Measurements from ENCODE around the gene TUBD1.

- TF ChIP-seq ZFP3 (CRISPR knock-in tag; IDR thresholded peaks at IDR 0.05): no peak
- no peak; the same call in 1 of the 2 replicates for TF ChIP-seq ZNF565 (CRISPR knock-in tag; conservative IDR thresholded peaks at IDR 0.05; ENCODE audit: low read depth)
- TF ChIP-seq, protein P1, sequence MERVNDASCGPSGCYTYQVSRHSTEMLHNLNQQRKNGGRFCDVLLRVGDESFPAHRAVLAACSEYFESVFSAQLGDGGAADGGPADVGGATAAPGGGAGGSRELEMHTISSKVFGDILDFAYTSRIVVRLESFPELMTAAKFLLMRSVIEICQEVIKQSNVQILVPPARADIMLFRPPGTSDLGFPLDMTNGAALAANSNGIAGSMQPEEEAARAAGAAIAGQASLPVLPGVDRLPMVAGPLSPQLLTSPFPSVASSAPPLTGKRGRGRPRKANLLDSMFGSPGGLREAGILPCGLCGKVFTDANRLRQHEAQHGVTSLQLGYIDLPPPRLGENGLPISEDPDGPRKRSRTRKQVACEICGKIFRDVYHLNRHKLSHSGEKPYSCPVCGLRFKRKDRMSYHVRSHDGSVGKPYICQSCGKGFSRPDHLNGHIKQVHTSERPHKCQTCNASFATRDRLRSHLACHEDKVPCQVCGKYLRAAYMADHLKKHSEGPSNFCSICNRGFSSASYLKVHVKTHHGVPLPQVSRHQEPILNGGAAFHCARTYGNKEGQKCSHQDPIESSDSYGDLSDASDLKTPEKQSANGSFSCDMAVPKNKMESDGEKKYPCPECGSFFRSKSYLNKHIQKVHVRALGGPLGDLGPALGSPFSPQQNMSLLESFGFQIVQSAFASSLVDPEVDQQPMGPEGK (CRISPR knock-in tag; IDR thresholded peaks at IDR 0.05; ENCODE audit: borderline replicate concordance): no peak
- TF ChIP-seq ARNTL (CRISPR knock-in tag; IDR thresholded peaks at IDR 0.05; ENCODE audit: borderline replicate concordance, low read depth): no peak
- no peak for TF ChIP-seq PPARA (CRISPR knock-in tag; IDR thresholded peaks at IDR 0.05; ENCODE audit: borderline replicate concordance)
- TF ChIP-seq, protein P2, sequence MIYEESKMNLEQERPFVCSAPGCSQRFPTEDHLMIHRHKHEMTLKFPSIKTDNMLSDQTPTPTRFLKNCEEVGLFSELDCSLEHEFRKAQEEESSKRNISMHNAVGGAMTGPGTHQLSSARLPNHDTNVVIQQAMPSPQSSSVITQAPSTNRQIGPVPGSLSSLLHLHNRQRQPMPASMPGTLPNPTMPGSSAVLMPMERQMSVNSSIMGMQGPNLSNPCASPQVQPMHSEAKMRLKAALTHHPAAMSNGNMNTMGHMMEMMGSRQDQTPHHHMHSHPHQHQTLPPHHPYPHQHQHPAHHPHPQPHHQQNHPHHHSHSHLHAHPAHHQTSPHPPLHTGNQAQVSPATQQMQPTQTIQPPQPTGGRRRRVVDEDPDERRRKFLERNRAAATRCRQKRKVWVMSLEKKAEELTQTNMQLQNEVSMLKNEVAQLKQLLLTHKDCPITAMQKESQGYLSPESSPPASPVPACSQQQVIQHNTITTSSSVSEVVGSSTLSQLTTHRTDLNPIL (CRISPR knock-in tag; IDR thresholded peaks at IDR 0.05; ENCODE audit: low read depth): no peak
These were observed 53.0 kb downstream of the TUBD1 start for GRCh38 chr17:59839651-59840328.

All from SK-N-SH treated with all-trans-retinoic acid at 6 μM for 48 hours (cell line).